Right lobe of liver (tissue), 4 donors: ENCODE data around the gene PRKCI.

Source experiments
- POLR2A ChIP-seq: fragments of 450-650 bp; IDR thresholded peaks from one replicate; pipeline ENCODE4 v1.6.1; 2017; ENCODE audit warnings: antibody characterized with exemption, mild to moderate bottlenecking
- TF ChIP-seq, protein P1 (sequence below), 4 donors: fragments of 200-600 bp in 3 of 4; fragments of 450-650 bp in 1 of 4; IDR thresholded peaks; one replicate each; pipeline versions ENCODE4 v1.5.1 to v1.8.0; 2016 to 2022; ENCODE audit warnings: antibody characterized with exemption in 4 of 4, mild to moderate bottlenecking in 2 of 4
- donor health status: DM: no; HTN: no; CAD: no.
- donor health status: DM: no; HTN: no; CAD: no.
- donor health status: DM: no; HTN: yes; CAD: no.

DNA sequence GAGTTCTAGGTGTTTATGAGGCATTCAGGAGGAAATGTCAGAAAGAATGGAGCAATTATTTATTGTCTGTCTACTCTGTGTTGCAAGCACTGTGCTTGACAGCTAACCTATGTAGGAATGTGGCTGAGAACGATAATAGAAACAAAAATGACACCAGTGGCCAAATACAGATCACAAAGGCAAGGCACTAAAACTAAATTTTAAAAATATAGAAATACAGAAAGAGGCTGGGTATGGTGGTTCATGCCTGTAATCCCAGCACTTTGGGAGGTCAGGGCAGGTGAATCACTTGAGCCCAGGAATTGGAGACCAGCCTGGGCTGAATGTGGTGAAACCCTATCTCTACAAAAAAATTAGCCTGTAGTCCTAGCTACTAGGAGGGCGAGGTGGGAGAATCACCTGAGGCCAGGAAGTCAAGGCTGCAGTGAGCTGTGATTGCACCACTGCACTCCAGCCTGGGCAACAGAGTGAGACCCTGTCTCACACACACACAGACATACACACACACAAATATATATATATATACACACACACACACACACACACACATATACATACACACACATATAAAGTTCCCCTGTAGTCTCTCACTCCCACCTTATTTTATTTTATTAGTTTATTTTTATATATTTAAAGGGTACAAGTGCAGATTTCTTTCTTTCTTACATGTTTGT lies 6.0 kb downstream of the PRKCI start:
- TF ChIP-seq, protein P1, sequence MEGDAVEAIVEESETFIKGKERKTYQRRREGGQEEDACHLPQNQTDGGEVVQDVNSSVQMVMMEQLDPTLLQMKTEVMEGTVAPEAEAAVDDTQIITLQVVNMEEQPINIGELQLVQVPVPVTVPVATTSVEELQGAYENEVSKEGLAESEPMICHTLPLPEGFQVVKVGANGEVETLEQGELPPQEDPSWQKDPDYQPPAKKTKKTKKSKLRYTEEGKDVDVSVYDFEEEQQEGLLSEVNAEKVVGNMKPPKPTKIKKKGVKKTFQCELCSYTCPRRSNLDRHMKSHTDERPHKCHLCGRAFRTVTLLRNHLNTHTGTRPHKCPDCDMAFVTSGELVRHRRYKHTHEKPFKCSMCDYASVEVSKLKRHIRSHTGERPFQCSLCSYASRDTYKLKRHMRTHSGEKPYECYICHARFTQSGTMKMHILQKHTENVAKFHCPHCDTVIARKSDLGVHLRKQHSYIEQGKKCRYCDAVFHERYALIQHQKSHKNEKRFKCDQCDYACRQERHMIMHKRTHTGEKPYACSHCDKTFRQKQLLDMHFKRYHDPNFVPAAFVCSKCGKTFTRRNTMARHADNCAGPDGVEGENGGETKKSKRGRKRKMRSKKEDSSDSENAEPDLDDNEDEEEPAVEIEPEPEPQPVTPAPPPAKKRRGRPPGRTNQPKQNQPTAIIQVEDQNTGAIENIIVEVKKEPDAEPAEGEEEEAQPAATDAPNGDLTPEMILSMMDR (IDR thresholded peaks at IDR 0.05): no peak
- TF ChIP-seq POLR2A: no peak
